GM23338 (cell line): ENCODE measurements around the gene RHOG.

ENCODE experiments used
- EZH2phosphoT487 ChIP-seq: fragments of 200-600 bp; sonication (generic); IDR thresholded peaks from one replicate; pipeline ENCODE4 v1.8.1; 2018; ENCODE audit warnings: antibody characterized with exemption; ENCODE audit not compliant: unreplicated experiment
- TF ChIP-seq, protein P1 (sequence below), 2 experiments: fragments of 200-600 bp in 1 of 2; sonication (generic) in 1 of 2; conservative IDR thresholded peaks; 2 replicates each; pipeline versions ENCODE4 v1.5.1 to v1.6.1; 2016 to 2017; ENCODE audit warnings: antibody characterized with exemption in 2 of 2, low read depth in 2 of 2, mild to moderate bottlenecking in 2 of 2, moderate library complexity in 1 of 2

DNA sequence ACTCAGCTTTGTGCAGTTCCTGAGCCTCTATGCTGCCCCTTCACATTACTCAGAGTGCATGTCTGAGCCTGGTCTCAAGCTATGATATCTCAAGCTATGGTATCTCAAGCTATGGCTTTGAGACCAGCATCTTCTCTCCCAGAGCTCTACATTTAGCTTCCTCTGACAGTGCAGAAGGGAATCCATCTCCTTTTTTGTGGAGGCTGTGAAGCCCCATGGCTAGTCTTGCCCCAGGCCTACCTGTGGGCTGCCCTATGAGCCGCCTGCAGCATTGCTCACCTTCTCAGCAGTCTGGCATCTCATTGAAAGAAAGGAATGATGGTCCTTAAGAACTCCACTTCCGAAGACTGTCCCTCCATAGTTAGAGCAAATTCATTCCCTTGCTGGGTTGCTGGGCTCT lies 19.8 kb downstream of the RHOG start:
- TF ChIP-seq, protein P1, sequence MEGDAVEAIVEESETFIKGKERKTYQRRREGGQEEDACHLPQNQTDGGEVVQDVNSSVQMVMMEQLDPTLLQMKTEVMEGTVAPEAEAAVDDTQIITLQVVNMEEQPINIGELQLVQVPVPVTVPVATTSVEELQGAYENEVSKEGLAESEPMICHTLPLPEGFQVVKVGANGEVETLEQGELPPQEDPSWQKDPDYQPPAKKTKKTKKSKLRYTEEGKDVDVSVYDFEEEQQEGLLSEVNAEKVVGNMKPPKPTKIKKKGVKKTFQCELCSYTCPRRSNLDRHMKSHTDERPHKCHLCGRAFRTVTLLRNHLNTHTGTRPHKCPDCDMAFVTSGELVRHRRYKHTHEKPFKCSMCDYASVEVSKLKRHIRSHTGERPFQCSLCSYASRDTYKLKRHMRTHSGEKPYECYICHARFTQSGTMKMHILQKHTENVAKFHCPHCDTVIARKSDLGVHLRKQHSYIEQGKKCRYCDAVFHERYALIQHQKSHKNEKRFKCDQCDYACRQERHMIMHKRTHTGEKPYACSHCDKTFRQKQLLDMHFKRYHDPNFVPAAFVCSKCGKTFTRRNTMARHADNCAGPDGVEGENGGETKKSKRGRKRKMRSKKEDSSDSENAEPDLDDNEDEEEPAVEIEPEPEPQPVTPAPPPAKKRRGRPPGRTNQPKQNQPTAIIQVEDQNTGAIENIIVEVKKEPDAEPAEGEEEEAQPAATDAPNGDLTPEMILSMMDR (conservative IDR thresholded peaks at IDR 0.05; ENCODE audit: low read depth in 2 of 2) = no peak
- TF ChIP-seq EZH2phosphoT487 = no peak
